Choroid plexus epithelial cell (primary cell): ENCODE data around the gene SKAP1.
A peak's percentile ranks its signal among the peaks of the same experiment; 100 is the strongest.

Experiments
- DNase-seq: peaks from one replicate; pipeline ENCODE4 v3.0.0-alpha.2; 2010; ENCODE audit warnings: low read depth
- H3K4me3 ChIP-seq: 2 replicates; pipeline ENCODE4 v1.5.1; 2011; ENCODE audit warnings: low read depth, mild to moderate bottlenecking, control low read depth, low read length, moderate library complexity
- CTCF ChIP-seq: conservative IDR thresholded peaks from 2 replicates; pipeline ENCODE4 v1.5.1; 2011; ENCODE audit warnings: low read depth, mild to moderate bottlenecking, control low read depth, inconsistent platforms, low read length, moderate library complexity

SKAP1 gene

GRCh38 chr17:48263731-48264035 lies 166.3 kb downstream of the SKAP1 start:
- TF ChIP-seq CTCF = no peak
- DNase-seq = no peak
- H3K4me3 ChIP-seq = no peak overlapping the region

- peak; percentile 60 for TF ChIP-seq CTCF
- peak; percentile 43 for DNase-seq
- no peak overlapping the region for H3K4me3 ChIP-seq
Measured at GRCh38 chr17:48262982-48263730, 166.9 kb downstream of the SKAP1 start.

- peak; percentile 16 for DNase-seq
- peak; percentile 61 for TF ChIP-seq CTCF
Measured at GRCh38 chr17:48261297-48261880, 168.6 kb downstream of the SKAP1 start.

DNA sequence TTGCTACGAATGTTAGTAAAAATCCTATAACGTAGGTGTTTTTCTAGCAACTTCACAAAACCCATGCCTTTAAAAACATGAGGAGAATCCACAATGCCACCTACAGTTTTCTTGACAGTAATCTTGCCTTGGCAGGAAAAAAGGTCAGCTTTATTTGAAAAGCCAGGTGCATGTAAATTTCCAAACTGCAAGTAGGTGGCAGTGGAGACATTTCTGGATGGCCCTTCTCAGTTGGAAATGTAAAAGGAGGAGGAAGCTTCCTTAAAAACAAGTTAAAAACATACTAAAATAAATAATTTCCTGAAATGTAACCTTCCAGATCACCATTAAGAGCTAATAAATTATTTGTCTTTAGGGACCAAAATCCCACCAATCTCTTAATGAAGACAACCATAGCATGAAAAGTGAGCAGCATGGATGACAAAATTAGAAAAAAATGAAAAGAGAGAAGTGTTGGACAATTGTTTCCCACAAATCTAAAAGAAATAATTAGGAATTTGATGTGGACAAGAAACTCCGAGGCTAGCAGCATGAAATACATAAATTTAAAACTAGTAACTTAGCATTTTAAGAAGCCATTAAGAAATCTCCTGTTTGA lies 170.2 kb downstream of the SKAP1 start:
- DNase-seq = peak; percentile 67
- TF ChIP-seq CTCF = peak; percentile 72
- H3K4me3 ChIP-seq = no peak overlapping the region

More at GRCh38 chr17:48261297-48261880, 168.6 kb downstream of the SKAP1 start:
- H3K4me3 ChIP-seq = no peak overlapping the region

- no peak for TF ChIP-seq CTCF
- H3K4me3 ChIP-seq = no peak overlapping the region
- no peak for DNase-seq
Measured at GRCh38 chr17:48258331-48258730, 171.7 kb downstream of the SKAP1 start.

DNA sequence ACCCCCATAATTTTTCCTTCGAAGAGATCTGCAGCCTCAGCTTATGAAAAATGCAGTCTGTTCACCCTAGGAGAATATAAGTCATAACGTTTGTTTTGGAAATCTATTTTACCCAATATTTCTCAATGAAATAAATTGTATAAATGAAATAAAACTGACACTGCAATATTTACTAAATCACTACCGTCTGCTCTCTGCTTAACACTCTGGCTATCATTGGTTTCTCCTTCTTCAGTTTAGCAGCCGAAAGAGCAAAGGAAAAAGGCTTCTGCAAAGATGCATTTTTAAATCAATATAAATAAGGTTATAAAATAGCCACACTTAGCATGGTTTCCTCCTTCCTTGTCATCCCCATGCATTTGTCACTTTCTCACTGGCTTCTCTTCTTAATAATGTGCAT lies 174.3 kb downstream of the SKAP1 start:
- no peak for DNase-seq

More for the DNA sequence above, 174.3 kb downstream of the SKAP1 start:
- H3K4me3 ChIP-seq = no peak overlapping the region
- TF ChIP-seq CTCF = no peak
